ENCODE measurements around the gene XYLT1.
A peak's percentile ranks its signal among the peaks of the same experiment; 100 is the strongest.

XYLT1 gene

DNA sequence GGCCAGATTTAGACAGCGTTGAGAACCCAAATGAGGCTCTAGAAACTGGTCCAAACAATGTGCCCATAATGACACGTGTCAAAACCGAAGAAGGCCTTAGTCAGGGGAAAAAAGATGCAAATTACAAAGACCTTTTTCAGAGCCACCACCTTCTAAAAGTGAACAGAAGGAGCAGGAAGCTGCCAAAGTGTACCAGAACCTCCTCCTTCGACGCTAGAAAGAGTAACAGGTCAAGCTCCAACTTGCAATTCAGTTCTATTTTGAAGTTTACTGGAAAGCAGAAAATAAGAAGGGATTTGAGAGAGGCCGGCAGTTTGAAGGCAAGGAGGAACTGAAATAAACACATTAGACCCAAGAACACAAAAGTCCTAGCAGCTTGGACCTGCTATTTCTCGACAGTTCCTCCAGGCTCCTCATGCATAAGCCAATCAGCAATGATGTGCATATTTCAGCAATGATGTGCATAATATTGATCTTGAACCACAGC, 61.8 kb downstream of the XYLT1 start:
- no peak for DNase-seq (ENCODE audit: low read depth, low spot score)
- H3K27ac ChIP-seq: no peak overlapping the region

DNA sequence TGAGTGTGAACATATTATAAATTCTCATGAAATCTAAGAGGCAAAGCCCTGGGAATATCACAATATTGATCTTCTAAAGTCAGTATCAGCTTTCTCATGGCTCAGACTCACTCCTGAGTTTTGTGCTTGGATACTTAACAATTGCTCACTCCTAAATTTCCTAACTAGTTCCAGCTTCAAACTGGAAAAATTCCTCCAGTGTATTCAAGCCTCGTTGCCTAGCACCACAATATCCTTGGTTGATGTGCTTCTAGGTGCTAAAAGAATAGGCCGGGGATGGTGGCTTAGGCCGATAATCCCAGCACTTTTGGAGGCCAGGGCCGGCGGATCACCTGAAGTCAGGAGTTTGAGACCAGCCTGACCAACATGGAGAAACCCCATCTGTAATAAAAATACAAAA, 62.5 kb downstream of the XYLT1 start:
- no peak overlapping the region for H3K27ac ChIP-seq
- no peak for DNase-seq (ENCODE audit: low read depth, low spot score)

DNA sequence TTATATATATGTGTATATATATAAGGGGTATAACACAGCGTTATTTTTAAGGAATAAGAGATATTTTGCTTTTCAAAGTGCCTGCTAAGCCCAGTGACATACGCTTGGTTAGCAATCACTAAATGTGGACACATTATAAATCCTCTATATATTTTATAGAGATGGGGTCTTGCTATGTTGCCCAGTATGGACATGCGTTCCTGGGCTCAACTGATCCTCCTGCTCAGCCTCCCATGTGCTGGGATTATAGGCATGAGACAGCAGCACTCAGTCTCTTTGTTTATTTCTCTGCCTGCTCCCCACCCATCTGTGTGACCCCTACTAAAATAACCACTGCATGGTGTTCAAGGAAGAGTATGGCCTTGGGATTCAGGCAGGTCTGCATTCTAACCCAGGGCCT, 63.4 kb downstream of the XYLT1 start:
- no peak for DNase-seq (ENCODE audit: low read depth, low spot score)
- no peak overlapping the region for H3K27ac ChIP-seq

DNA sequence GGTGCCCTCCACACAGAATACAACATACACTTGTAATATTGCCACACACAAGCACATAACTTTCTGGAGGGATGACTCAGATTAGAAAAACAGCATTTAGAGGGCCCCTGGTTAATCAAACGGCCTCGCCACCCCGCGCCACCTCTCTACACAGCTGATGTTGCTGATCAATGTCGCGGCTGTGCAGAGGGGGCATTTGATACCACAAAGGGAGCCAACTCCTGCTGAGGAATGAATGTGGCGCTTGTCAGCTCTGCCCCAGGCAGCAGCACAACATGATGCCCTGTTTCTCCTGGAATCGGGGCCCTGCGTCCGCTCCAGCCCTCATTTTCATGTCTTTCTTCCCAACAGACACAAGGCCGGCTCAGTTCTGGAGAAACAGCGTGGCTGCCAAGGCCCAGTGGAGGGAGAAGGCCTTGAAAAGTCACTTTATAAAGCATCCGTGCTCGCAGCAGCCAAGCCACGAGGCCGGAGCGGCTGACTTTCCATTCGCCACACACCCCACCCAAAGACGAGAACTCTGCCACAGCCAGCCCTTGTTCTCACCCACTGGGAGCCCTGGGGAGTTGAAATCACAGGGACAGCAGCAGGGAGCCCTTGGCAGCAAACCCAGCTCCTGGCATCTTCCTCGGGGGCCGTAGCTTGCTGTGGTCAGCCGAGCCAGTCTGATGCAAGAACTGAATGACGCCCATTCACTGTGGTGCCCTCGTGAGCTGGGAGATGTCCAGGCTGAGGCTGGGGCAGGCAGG, 65.6 kb downstream of the XYLT1 start:
- DNase-seq (ENCODE audit: low read depth, low spot score): no peak
- no peak overlapping the region for H3K27ac ChIP-seq

DNA sequence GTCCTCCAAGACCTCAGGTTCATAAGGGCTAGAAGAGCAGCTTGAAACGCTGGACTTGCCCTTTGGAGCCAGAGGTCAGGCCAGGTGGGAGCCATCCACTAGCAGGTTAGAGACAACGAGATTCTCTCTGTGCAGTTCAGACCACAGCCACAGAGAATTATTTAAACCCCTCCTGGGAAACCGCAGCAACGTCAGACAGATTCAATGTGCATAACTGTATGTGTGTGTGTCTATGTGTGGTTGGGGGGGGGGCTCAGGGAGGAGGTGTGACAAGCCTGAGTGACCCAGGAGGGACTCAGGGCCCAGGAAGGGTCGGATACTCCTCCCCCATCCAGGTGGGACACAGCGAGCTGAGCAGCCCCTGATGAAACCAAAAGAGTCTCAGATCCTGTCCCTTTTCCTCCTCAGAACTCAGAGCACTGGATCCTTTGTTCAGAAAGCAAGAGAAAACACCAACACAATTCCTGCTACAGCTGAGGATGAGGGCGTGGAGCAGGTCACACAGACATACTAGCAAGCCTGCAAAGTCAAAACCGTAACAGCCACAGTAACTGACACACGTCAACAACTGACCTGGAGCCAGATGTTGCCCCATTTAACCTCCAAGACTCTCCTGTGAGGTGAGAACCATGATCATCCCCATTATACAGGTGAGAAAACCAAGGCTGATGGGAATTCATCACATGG, 66.8 kb downstream of the XYLT1 start:
- DNase-seq (ENCODE audit: low read depth, low spot score): no peak
- H3K27ac ChIP-seq: no peak overlapping the region

DNA sequence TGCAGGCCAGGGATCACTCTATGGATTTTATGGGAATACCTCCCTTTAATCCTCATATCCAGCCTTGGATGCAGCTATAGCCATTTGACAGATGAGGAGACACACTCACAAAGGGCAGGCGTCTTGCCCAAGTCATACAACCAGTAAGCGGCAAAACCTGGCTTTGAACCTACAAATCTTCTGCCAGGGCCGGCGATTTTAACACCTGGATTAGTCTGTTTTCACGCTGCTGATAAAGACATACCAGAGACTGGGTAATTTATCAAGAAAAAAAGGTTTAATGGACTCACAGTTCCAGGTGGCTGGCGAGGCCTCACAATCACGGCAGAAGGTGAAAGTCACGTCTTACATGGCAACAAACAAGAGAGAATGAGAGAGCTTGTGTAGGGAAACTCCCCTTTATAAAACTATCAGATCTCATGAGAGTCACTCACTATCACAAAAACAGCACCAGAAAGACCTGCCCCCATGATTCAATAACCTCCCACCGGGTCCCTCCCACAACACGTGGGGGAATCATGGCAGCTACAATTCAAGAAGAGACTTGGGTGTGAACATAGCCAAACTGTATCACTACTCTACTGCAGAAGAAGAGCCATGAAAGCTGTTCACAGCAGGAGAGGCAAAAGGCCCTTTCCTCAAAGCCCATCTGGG, 67.5 kb downstream of the XYLT1 start:
- no peak overlapping the region for H3K27ac ChIP-seq
- DNase-seq (ENCODE audit: low read depth, low spot score): no peak

DNA sequence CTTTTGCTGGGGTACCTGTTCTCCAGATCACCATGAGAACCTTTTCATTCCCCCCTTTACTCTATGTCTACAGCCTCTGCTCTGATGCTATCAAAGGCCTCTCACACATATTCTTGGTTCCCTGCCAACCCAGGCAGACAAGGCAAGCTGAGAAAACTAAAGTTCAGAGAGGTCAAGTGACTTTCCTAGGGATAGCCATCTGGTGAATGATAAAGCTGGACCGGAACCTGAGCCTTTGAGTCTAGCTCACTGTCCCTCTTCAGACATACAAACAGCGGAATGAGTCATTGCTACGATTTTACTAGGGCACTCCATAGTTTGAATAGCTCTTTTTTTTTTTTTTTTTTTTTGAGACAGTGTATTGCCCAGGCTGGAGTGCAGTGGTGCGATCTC, 73.3 kb downstream of the XYLT1 start:
- no peak for DNase-seq (ENCODE audit: low read depth, low spot score)
- no peak overlapping the region for H3K27ac ChIP-seq

DNA sequence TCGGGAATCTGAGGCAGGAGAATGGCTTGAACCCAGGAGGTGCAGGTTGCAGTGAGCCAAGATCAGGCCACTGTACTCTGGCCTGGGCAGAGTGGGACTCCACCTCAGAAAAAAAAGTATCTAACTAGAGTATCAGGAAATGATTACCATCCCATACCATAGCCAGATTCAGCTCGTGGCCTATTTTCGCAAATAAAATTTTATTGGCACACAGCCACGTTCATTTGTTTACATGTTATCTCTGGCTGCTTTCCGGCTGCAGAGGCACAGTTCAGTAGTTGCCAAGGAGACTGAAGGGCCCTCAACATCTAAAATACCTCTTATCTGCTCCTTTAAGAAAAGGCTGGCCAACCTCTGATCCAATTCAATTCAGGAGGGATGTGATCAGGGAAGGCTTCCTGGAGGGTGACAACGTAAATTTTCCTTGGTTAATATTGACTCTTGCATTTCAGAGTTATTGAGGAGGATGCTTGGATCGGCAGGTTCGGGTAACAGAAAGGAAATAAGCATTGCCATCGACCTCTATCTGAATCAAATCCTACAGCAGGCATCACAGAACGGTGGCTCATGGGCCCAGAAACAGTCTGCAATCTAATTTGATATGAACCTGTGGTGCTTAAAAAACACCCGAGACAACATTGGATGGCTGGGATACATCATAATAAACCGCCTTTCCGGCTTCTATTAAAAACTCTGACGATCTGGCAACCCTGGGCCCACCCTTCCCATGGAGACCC, 73.8 kb downstream of the XYLT1 start:
- no peak for DNase-seq (ENCODE audit: low read depth, low spot score)
- no peak overlapping the region for H3K27ac ChIP-seq

DNA sequence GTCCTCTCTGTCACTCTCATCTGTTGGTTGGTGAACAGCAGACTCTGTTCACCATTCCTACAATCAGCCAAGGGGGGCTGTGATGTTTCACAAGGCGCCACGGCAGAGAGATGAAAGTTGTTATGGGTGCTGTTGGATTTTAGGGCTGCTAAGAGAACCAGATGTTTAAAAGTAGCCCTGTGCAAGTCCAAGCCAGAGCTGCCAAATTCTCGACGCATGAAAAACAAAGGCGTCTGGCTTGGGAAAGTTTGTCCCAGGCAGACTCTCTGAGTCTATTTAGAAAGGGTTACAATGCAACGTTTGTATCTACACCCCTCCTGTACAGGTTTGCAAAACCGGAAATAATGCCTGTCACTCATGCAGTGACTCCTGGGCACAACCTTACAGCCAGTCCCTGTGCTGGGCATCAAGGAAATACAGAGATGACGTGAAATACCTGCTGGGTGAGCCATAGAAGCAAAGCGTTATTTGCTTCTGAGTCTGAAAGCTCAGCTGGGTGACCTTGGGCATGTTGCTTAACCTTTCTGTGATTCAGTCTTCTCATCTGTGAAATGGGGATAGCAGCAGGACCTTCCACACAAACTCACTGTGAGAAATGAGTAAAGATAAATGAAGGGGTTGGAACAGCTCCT, 74.8 kb downstream of the XYLT1 start:
- peak overlapping the region; percentile 44 for H3K27ac ChIP-seq

DNA sequence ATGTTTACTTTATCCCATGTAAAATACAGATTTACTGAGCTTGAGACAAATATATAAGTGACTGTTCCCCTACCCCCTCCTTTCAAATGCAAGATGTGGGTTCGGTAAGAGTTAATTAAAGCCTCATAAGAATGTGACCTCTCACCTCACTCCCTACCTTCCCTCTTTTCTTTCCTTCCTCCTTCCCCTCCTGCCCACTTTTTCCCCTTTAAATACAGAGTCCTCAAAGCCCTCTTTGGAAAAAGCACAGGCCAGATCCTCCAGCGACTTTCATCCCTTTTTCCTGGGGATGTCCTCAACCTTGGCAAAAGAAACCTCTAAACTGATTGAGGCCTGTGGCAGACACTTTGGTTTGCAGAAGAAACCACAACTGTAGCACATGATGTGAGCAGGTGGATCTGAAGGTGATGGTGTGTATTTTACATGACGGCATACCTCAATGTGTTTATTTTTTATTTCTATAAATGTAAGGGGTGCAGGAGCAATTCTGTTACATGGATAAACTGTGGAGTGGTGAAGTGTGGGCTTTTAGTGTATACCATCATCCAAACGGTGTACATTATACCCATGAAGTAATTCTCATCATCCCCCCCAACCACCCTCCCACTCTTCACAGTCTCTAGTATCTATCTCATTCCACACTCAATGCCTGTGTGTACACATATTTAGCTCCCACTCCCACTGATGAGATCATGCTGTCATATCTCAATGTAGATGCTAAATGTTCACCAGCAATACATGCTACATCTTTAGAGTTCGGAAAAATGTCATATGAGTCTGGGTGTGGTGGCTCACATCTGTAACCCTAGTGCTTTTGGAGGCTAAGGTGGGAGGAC, 77.7 kb downstream of the XYLT1 start:
- no peak for DNase-seq (ENCODE audit: low read depth, low spot score)
- H3K27ac ChIP-seq: no peak overlapping the region

More for the DNA sequence above, 74.8 kb downstream of the XYLT1 start:
- DNase-seq (ENCODE audit: low read depth, low spot score): peak; percentile 45

DNA sequence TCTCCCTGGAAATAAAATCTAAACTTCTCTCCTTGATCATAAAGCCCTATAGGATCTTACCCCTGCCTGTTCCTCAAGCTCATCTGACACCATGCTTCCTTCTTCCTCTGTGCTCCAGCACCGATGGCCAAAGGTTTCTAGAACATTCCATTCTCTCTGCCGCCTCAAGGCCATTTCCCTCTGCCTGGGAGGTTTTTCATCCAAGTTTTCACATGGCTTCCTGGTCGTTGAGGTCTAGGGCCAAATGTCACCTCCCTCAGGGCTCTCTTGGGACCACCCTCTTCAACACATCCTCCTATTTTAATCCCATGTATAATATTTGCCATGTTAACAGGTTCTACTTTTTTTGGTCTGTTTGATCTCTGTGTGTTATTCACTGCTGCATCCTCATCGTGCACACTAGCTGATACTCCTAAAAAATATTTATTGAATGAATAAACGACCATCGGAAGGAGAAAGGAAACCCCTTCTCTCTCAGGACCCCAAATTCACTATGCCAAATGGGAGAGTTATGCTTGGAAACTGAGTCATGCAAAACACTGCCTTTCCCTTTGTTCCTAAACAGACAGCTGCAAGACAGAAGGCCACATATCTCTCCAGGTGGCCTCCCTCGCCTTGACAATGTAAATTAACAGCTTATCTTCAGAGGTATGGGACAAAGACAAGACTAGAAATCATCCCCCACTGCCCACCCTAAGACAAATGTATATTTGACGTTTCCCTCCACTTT, 78.5 kb downstream of the XYLT1 start:
- no peak overlapping the region for H3K27ac ChIP-seq

DNA sequence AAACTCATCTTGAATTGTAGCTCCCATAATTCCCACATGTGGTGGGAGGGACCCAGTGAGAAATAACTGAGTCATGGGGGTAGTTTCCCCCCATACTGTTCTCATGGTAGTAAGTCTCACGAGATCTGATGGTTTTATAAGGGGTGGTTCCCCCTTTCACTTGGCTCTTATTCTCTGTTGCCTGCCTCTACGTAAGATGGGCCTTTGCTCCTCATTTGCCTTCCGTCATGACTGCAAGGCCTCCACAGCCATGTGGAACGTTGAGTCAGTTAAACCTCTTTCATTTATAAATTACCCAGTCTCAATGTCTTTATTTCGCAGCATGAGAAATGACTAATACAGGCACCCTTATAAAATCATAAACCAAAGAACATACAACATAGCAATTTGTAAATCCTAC, 79.0 kb downstream of the XYLT1 start:
- DNase-seq (ENCODE audit: low read depth, low spot score): no peak
- no peak overlapping the region for H3K27ac ChIP-seq

More for the DNA sequence above, 78.5 kb downstream of the XYLT1 start:
- no peak for DNase-seq (ENCODE audit: low read depth, low spot score)

DNA sequence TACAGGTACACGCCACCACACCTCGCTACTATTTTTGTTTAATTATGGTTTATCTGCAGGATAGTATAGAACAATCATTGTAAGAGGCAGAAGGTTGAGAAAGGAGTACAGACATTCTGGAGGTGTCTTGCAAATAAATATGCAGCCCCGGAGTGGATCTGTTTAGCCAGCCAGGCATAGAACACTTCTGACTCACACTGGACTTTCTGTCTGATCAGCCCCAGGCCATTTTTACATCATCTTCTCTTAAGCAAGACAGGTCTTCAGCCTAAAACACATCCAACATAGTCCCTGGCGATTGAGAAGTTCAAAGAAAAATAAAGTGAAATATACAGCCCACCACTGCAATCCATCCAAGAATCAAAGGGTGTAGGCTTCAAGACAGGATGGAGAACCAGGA, 81.4 kb downstream of the XYLT1 start:
- H3K27ac ChIP-seq: peak overlapping the region; percentile 24
- DNase-seq (ENCODE audit: low read depth, low spot score): peak; percentile 29

DNA sequence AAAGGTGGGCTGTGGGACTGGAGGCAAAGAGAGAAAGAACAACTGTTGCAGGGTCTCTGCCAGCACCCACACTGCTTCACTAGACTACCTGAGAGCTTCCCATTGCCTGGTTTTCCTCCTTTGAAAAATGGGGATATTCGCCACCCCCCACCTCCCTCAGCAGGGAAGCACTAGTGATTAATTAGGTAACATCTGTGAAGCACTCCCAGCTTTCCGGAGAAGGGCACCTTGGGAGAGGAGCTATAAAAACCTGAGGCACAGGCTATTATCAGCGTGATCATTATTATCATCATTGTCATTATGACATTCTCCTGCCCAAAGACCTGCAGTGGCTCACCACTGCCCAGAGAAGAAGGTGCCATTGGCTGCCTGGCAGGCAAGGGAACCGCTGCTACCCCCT, 83.5 kb downstream of the XYLT1 start:
- no peak overlapping the region for H3K27ac ChIP-seq
- no peak for DNase-seq (ENCODE audit: low read depth, low spot score)

DNA sequence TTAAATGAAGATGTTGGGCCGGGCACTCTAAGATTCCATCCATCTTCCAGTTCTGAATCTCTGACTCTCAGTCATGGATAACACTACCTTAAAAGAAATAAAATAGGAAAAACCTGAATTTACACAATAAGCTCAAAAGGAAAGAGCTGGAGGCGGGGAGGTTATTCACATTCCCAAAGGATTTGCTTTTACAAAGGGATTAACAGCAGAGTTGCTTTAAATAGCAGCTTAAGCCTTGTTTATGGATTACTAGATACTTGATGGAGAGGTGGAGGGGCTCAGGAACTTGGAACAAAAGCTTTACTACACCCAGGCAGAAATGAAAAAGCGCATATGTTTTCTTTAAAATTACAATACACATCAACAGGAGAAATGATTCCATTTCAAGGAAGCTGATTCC, 84.5 kb downstream of the XYLT1 start:
- no peak for DNase-seq (ENCODE audit: low read depth, low spot score)
- H3K27ac ChIP-seq: no peak overlapping the region

DNA sequence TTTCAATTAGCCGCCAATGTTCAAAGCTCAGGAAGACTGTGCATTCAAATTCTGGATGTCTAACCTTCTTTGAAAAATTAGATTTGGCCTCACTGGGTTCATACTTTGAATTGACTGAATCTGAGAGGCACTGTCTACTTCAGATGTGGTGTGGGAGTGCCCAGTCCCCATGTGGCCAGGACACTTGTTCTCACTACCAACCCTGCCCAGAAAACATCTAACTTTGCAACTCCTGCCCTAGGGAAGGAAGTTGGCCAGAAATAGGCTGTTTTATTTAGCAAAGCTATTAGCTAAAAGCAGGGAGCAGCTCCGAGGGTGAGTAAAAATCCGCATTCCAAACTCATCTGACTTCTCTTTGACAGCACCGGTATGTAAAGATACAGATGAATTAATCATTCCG, 86.3 kb downstream of the XYLT1 start:
- no peak overlapping the region for H3K27ac ChIP-seq
- DNase-seq (ENCODE audit: low read depth, low spot score): no peak

DNA sequence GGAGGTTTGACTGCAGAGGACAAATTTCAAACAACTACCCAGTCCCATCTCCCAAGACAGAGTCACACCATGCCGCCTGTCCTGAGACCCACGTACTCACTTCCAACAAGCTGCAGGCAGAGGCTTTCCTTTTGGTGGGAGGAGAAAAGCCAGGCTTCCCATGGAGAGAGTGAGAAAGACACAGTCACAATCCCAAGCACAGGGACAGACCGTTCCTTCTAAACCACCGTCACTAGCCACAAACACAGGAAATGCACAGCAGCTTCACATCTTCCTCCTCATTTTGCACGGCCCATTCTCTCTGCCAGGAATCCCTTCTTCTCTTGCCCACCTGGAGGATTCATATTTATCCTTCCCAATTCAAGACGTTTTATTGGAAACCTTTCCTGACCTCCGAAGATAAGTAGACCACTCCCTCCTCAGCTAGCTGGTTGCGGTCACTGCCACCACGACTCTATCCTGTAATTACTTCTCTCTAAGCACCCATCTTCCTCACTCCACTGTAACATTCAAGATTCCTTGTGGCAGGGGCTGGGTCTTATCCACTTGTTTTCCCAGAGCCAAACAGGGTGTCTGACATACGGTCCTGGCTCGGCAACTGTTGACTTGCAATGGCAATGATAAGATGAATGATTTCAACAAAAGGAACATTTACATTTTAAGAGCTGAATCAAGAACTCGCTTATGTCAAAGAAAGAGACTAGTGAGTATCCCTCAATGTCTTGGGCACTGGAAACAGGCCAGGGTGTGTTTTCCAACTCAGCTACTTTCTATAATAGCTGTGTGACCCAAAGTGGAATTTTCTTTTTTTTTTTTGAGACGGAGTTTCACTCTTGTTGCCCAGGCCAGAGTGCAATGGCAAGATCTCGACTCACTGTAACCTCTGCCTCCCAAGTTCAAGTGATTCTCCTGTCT, 87.6 kb downstream of the XYLT1 start:
- H3K27ac ChIP-seq: no peak overlapping the region
- no peak for DNase-seq (ENCODE audit: low read depth, low spot score)

DNA sequence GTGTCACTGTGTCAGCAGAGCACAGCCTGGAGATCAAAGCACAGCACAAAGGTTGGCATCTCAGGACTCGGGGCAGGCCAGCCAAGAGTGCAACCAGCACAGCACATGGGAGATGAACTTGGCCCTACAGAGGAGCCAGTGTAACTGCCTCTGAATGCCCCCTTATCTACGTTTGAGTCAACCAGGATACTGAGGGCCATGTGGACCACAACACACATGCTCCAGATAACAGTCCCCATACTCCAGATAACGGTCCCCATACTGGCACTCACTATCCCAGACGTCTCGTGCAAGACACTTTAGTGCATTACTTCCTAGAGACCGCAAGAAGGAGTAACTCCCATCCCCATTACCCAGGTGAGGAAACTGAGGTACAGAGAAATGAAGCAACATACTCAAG, 88.2 kb downstream of the XYLT1 start:
- no peak overlapping the region for H3K27ac ChIP-seq
- DNase-seq (ENCODE audit: low read depth, low spot score): no peak
